IMR-90 (cell line): ENCODE data around the gene IL17RE. TPM values are rescaled to one million over a fixed set of nuclear protein-coding genes. Genes with fewer than 3 reads are reported as not detected.

ENCODE experiments used
- ATAC-seq: fragments of 200-7000 bp; cut with Tn5 transposase; 2 replicates; pipeline ENCODE4 v1.9.1; 2020; ENCODE audit warnings: low read depth, mild to moderate bottlenecking, moderate library complexity
- BruUV-seq: library from RNA; stranded (reverse); fragments of 400-500 nt; replicated peaks from 2 replicates; lab custom pipeline; 2021; lab: Mats Ljungman, UMichigan
- CTCF ChIA-PET: fragments of 300-600 bp; formaldehyde crosslinking; extraction: SDS; loops from one replicate; lab custom pipeline; 2021; ENCODE audit warnings: antibody characterized with exemption; lab: Yijun Ruan, JAX
- POLR2A ChIA-PET: fragments of 300-600 bp; sonication (Branson Sonifier 250); formaldehyde crosslinking; loops from one replicate; lab custom pipeline; 2022; ENCODE audit warnings: antibody characterized with exemption; ENCODE audit not compliant: unreplicated experiment; lab: Charles Lee
- DNase-seq: peaks from one replicate; pipeline ENCODE4 v3.0.0; 2013
- H2AFZ ChIP-seq: replicated peaks from 2 replicates; pipeline ENCODE3; 2013; ENCODE audit warnings: low read length, mild to moderate bottlenecking; ENCODE audit not compliant: poor library complexity
- H2AK5ac ChIP-seq: 2 replicates; pipeline ENCODE4 v1.6.1; 2013; ENCODE audit warnings: low read depth, low read length, inconsistent platforms
- H2AK9ac ChIP-seq: replicated peaks from 2 replicates; pipeline ENCODE3; 2013; ENCODE audit warnings: mild to moderate bottlenecking, low read depth, low read length, moderate library complexity; ENCODE audit not compliant: poor library complexity
- H2BK120ac ChIP-seq: 2 replicates; pipeline ENCODE4 v1.6.1; 2013; ENCODE audit warnings: low read depth, low read length, inconsistent platforms
- H2BK15ac ChIP-seq: 3 replicates; pipeline ENCODE4 v1.6.1; 2013; ENCODE audit warnings: low read depth, low read length, inconsistent platforms
- H2BK20ac ChIP-seq: 2 replicates; pipeline ENCODE4 v1.6.1; 2013; ENCODE audit warnings: low read depth, mild to moderate bottlenecking, inconsistent platforms, low read length, moderate library complexity
- H2BK5ac ChIP-seq: 2 replicates; pipeline ENCODE4 v1.6.1; 2013; ENCODE audit warnings: mild to moderate bottlenecking, low read depth, low read length, inconsistent platforms; ENCODE audit not compliant: poor library complexity, severe bottlenecking
- H3K14ac ChIP-seq: replicated peaks from 2 replicates; pipeline ENCODE4 v1.6.1; 2013; ENCODE audit warnings: low read depth, low read length, inconsistent platforms
- H3K18ac ChIP-seq: 2 replicates; pipeline ENCODE4 v1.6.1; 2013; ENCODE audit warnings: low read depth, low read length, control low read depth
- H3K23ac ChIP-seq: 2 replicates; pipeline ENCODE4 v1.6.1; 2013; ENCODE audit warnings: low read depth, low read length, inconsistent platforms
- H3K27ac ChIP-seq: 2 replicates; pipeline ENCODE4 v1.5.1; 2013; ENCODE audit warnings: mild to moderate bottlenecking, control low read depth, low read length; ENCODE audit not compliant: insufficient read depth
- H3K27me3 ChIP-seq: 2 replicates; pipeline ENCODE4 v1.6.1; 2013; ENCODE audit warnings: low read length; ENCODE audit not compliant: control insufficient read depth, insufficient read depth
- H3K36me3 ChIP-seq: 2 replicates; pipeline ENCODE4 v1.6.1; 2013; ENCODE audit warnings: low read length, mixed read lengths; ENCODE audit not compliant: control insufficient read depth, insufficient read depth
- H3K4ac ChIP-seq: 2 replicates; pipeline ENCODE4 v1.6.1; 2013; ENCODE audit warnings: low read depth, low read length, inconsistent platforms
- H3K4me1 ChIP-seq: 2 replicates; pipeline ENCODE4 v1.6.1; 2013; ENCODE audit warnings: low read length, mixed read lengths; ENCODE audit not compliant: control insufficient read depth, insufficient read depth
- H3K4me2 ChIP-seq: 2 replicates; pipeline ENCODE4 v1.6.1; 2013; ENCODE audit warnings: low read depth, mild to moderate bottlenecking, control low read depth, low read length, moderate library complexity
- H3K4me3 ChIP-seq: 2 replicates; pipeline ENCODE4 v1.5.1; 2013; ENCODE audit warnings: low read depth, mild to moderate bottlenecking, control low read depth, low read length, moderate library complexity; ENCODE audit not compliant: insufficient read depth
- H3K56ac ChIP-seq: 2 replicates; pipeline ENCODE4 v1.6.1; 2013; ENCODE audit warnings: low read length, inconsistent platforms; ENCODE audit not compliant: insufficient read depth; ENCODE audit errors: extremely low read depth
- H3K79me1 ChIP-seq, 2 experiments: 2 replicates each; pipeline ENCODE4 v1.6.1; 2013; ENCODE audit warnings: low read length in 2 of 2, inconsistent platforms in 1 of 2, low read depth in 1 of 2
- H3K9ac ChIP-seq: 2 replicates; pipeline ENCODE4 v1.6.1; 2013; ENCODE audit warnings: low read depth, low read length, control low read depth
- H3K9me1 ChIP-seq: 2 replicates; pipeline ENCODE4 v1.6.1; 2013; ENCODE audit warnings: low read length, inconsistent platforms; ENCODE audit not compliant: insufficient read depth
- H3K9me3 ChIP-seq: 2 replicates; pipeline ENCODE4 v1.6.1; 2013; ENCODE audit warnings: low read length; ENCODE audit not compliant: control insufficient read depth, insufficient read depth
- H4K20me1 ChIP-seq: 2 replicates; pipeline ENCODE4 v1.6.1; 2013; ENCODE audit warnings: low read length, inconsistent platforms; ENCODE audit not compliant: insufficient read depth
- H4K5ac ChIP-seq: 2 replicates; pipeline ENCODE4 v1.6.1; 2013; ENCODE audit warnings: mild to moderate bottlenecking, low read depth, low read length, control low read depth
- H4K8ac ChIP-seq, 2 experiments: 2 replicates each; pipeline ENCODE4 v1.6.1; 2013; ENCODE audit warnings: low read depth in 2 of 2, low read length in 2 of 2, control low read depth in 1 of 2, inconsistent platforms in 1 of 2
- H4K91ac ChIP-seq: 2 replicates; pipeline ENCODE4 v1.6.1; 2013; ENCODE audit warnings: low read depth, low read length, inconsistent platforms; ENCODE audit not compliant: insufficient read depth
- SMC3 ChIP-seq: fragments of 150-350 bp; IDR thresholded peaks from 2 replicates; pipeline ENCODE4 v1.6.1; 2016; ENCODE audit warnings: low read depth, mild to moderate bottlenecking, antibody characterized with exemption, low read length, moderate library complexity
- WGBS, 2 experiments: methylation state at CpG; one replicate each; pipeline versions ENCODE4 v1.1.5 to v1.1.7; 2013; ENCODE audit warnings: missing lambda C conversion rate in 2 of 2; ENCODE audit not compliant: insufficient read length in 1 of 2; ENCODE audit errors: extremely low coverage in 2 of 2; 5-methylcytosine and 5-hydroxymethylcytosine counted together
- dilution Hi-C: fragments of 300-500 bp; cut with HindIII; formaldehyde crosslinking; loops from one replicate; pipeline ENCODE4 v1.14.3; 2018; ENCODE audit warnings: low sequenced_read_pairs; ENCODE audit not compliant: unreplicated experiment
- in situ Hi-C: fragments of 300-500 bp; cut with MboI; formaldehyde crosslinking; loops from 3 replicates; pipeline ENCODE4 v1.14.3; 2019; ENCODE audit warnings: low sequenced_read_pairs, inconsistent platforms, mixed read lengths
- intact Hi-C: fragments of 100-400 bp; cut with micrococcal nuclease; formaldehyde crosslinking; loops from 2 replicates; pipeline ENCODE4 v1.10.0; 2022
- polyA plus RNA-seq, 3 experiments: library from polyadenylated mRNA; depleted of rRNA; stranded (reverse); fragments of >200 nt; gene quantifications; 2 replicates each; pipeline ENCODE4 v1.2.3, GENCODE V29; 2012; ENCODE audit warnings: low replicate concordance in 1 of 3
- total RNA-seq: library from RNA; depleted of rRNA; stranded (reverse); fragments of >200 nt; gene quantifications from 2 replicates; pipeline ENCODE4 v1.2.3, GENCODE V29; 2012

The IL17RE gene
- total and polyA plus RNA-seq, 2 of the 4 experiments (the other 2 are of a cell fraction), result 0.90 to 7.2 TPM

- Histone ChIP-seq H3K27ac (no peak overlapping the region), H2BK15ac (no peak overlapping the region), H3K23ac (no peak overlapping the region), H4K91ac (no peak overlapping the region), H2BK5ac (no peak overlapping the region), H3K18ac (no peak overlapping the region), H4K20me1 (no peaks in the 10 kb centered on the region), H3K9me1 (no peaks in the 10 kb centered on the region), H2AK9ac (no peak overlapping the region), H3K9ac (no peak overlapping the region), H4K5ac (no peak overlapping the region), H3K79me1 (no peaks in the 10 kb centered on the region), H2AFZ (no peak overlapping the region), H3K4ac (no peak overlapping the region), H3K36me3 (no peaks in the 10 kb centered on the region), H2BK20ac (0 out of 2 replicates have a peak overlapping the region, but pooled peaks have one; percentile 32), H2BK120ac (no peak overlapping the region), H3K4me3 (no peak overlapping the region), H3K27me3 (peaks cover 4% of the 10 kb centered on the region; the same call in 1 of the 2 replicates), H3K56ac (no peak overlapping the region), H3K4me1 (peaks cover 3% of the 10 kb centered on the region; the same call in 1 of the 2 replicates), H3K4me2 (no peak overlapping the region), H2AK5ac (no peak overlapping the region), H3K14ac (no peak overlapping the region), H4K8ac (no peak overlapping the region), H3K9me3 (no peaks in the 10 kb centered on the region)
- ATAC-seq (no peak), DNase-seq (no peak)
- CTCF ChIA-PET, result no interaction called here
- 88% methylated on average over 2 of the region's 5 CpGs; no CpG with 5 or more reads in 1 of the 2 experiments for WGBS, 2 experiments
- POLR2A ChIA-PET, result no interaction called here
- intact Hi-C loops, result no loop called here
- dilution Hi-C loops, result no loop called here
- no TSS peak for BruUV-seq
- in situ Hi-C loops, result no loop called here
- no peak for TF ChIP-seq SMC3
Measured at GRCh38 chr3:9878700-9879099, 23.9 kb upstream of the IL17RE start.
